ENCODE data around the gene CCDC137. TPM values are rescaled to one million over a fixed set of nuclear protein-coding genes. Genes with fewer than 3 reads are reported as not detected.
A peak's percentile ranks its signal among the peaks of the same experiment; 100 is the strongest.

Gene CCDC137
- total RNA-seq, 2 donors from 2014 or later = 7.3 to 10.8 TPM

DNA sequence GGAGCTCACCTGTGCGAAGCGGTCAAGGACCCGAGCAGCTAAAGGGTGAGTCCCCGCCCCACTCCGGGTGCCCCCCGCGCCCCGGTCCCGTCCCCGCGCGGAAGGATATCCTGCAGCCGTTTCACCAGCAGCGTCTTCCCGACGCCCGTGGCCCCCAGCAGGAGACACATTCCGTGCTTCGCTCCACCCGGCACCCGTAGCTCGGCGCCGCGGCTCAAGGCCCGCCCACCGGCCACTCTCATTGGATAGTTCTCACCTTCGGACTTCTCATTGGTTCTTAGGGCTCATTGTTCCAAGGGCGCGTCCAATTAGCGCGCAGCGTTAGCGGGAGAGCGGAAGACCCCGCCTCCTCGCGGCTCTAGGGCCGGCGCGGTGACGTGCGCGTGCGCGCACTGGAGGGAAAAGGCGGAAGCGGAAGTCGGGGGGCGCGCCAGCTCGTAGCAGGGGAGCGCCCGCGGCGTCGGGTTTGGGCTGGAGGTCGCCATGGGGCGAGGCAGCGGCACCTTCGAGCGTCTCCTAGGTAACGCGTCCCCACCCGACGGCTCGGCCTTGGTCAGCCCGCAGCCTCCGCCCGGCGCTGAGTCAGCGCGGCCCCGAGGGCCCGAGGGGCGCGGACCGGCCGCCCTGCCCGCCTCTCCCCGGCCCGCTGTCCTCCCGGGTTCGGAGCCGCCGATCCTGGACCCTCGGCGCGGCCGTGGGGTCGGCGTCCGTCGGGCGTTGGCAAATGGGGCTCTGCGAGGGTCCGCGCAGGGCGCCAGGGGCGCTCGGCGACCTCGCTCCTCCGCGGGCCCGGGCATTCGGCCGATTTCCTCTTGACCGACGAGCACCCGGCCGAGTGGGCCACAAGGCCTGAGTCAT, 17.3 kb downstream of the CCDC137 start, which contains the start of the genes ARL16 and HGS:
Gene ARL16 (minus strand): TSS at position 214 of the 858 bp plus-strand sequence. CDS start 44 bp downstream, at position 170.
Gene HGS (plus strand): TSS at position 428 of the 858 bp plus-strand sequence. CDS start 56 bp downstream, at position 484.
- ATAC-seq (ENCODE audit: insufficient number of reproducible peaks, low FRiP score, low read depth) = peak; percentile 98
- Histone ChIP-seq H3K9me3 (no peaks in the 10 kb centered on the region), H3K4me3 (peak within 1 kb of the TSS; percentile 93), H3K27me3 (replicated peaks; ENCODE audit: insufficient read depth) (no peaks in the 10 kb centered on the region), H3K27ac (peak within 1 kb of the TSS; percentile 73 to 84), H3K4me1 (ENCODE audit: control insufficient read depth in 1 of 2, low read depth in 2 of 2) (peaks cover 19 to 24% of the 10 kb centered on the region in 2 donors), H3K36me3 (peaks cover 31% of the 10 kb centered on the region)
- no peak for TF ChIP-seq CTCF (IDR thresholded peaks at IDR 0.05)
- peak; percentile 93 for DNase-seq (ENCODE audit: low spot score)

- no peak for DNase-seq (ENCODE audit: low spot score)
- Histone ChIP-seq H3K4me3 (peak overlapping the region; percentile 93), H3K27me3 (replicated peaks; ENCODE audit: insufficient read depth) (no peaks in the 10 kb centered on the region), H3K4me1 (ENCODE audit: control insufficient read depth in 1 of 2, low read depth in 2 of 2) (peaks cover 19 to 24% of the 10 kb centered on the region in 2 donors), H3K9me3 (no peaks in the 10 kb centered on the region), H3K36me3 (peaks cover 38% of the 10 kb centered on the region), H3K27ac (peak overlapping the region; percentile 73 to 84)
- no peak for TF ChIP-seq CTCF (IDR thresholded peaks at IDR 0.05)
- peak; percentile 20 for ATAC-seq (ENCODE audit: insufficient number of reproducible peaks, low FRiP score, low read depth)
These were observed 17.9 kb downstream of the CCDC137 start for GRCh38 chr17:81684442-81684911.

GRCh38 chr17:81685108-81685507, 18.6 kb downstream of the CCDC137 start:
- no peak for ATAC-seq (ENCODE audit: insufficient number of reproducible peaks, low FRiP score, low read depth)
- no peak for TF ChIP-seq CTCF (IDR thresholded peaks at IDR 0.05)
- peaks cover 19 to 24% of the 10 kb centered on the region in 2 donors for H3K4me1 ChIP-seq (ENCODE audit: control insufficient read depth in 1 of 2, low read depth in 2 of 2)
- H3K36me3 ChIP-seq = peaks cover 44% of the 10 kb centered on the region
- H3K27me3 ChIP-seq (replicated peaks; ENCODE audit: insufficient read depth) = no peaks in the 10 kb centered on the region
- H3K27ac ChIP-seq = peak overlapping the region; percentile 73 to 84
- DNase-seq (ENCODE audit: low spot score) = no peak
- H3K4me3 ChIP-seq = peak overlapping the region; percentile 93
- no peaks in the 10 kb centered on the region for H3K9me3 ChIP-seq

DNA sequence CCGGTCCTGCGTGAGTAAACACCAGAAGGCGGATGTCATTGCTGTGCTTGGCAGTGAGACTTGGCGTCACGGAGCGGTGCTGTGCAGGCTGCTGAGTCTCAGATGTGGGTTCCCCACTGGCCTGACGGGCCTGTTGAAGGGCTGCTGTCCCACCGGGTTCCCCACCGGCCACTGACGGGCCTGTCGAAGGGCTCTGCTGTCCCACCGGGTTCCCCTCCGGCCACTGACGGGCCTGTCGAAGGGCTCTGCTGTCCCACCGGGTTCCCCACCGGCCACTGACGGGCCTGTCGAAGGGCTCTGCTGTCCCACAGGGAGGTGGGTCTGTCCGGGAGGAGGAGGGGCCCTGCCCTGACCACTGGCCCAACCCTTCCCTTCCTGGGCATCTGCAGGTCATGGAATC, 20.1 kb downstream of the CCDC137 start:
- peaks cover 19 to 24% of the 10 kb centered on the region in 2 donors for H3K4me1 ChIP-seq (ENCODE audit: control insufficient read depth in 1 of 2, low read depth in 2 of 2)
- no peak for TF ChIP-seq CTCF (IDR thresholded peaks at IDR 0.05)
- H3K27me3 ChIP-seq (replicated peaks; ENCODE audit: insufficient read depth) = no peaks in the 10 kb centered on the region
- H3K4me3 ChIP-seq = no peak overlapping the region
- H3K9me3 ChIP-seq = no peaks in the 10 kb centered on the region
- H3K36me3 ChIP-seq = peaks cover 54% of the 10 kb centered on the region
- no peak overlapping the region for H3K27ac ChIP-seq
- DNase-seq (ENCODE audit: low spot score) = no peak
- ATAC-seq (ENCODE audit: insufficient number of reproducible peaks, low FRiP score, low read depth) = no peak

DNA sequence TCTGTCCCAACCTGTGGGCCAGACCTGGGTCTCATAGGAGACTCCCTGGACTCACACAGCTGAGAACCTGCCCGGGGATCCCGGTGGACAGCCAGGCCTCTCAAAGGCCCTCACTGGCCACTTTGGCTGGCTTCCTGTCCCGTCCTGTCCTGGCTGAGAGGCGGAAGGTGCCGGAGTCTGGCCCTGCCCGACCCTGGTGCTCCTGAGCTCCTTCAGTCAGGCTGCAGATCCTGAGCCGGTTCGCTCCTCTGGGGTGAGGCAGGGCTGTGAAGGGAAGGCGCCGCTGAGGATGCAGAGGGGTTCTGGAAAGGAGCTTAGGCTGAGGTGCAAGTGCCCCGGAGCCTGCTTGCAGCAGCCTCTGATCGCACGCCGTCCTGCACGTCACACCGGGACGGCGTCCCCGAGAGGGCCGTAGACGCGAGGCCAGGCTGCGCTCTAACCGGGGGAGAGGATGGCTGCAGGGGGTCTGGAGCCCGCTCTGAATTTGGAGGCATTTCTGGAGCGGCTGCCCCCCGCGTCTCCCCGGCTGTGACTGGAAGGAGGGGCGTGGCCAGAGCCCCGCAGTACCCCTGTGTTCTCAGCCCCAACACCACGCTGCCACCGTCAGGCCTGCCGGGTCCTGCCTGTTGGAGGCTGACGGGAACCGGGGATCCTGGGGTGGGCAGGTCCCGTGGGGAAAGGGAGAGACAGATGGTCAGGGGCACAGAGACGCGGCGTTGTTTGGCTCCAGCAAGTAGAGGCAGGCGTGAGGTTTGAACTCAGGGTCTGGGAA, 21.4 kb downstream of the CCDC137 start:
- no peaks in the 10 kb centered on the region for H3K27me3 ChIP-seq (replicated peaks; ENCODE audit: insufficient read depth)
- peaks cover 62% of the 10 kb centered on the region for H3K36me3 ChIP-seq
- ATAC-seq (ENCODE audit: insufficient number of reproducible peaks, low FRiP score, low read depth) = no peak
- DNase-seq (ENCODE audit: low spot score) = no peak
- no peak overlapping the region for H3K27ac ChIP-seq
- H3K4me3 ChIP-seq = no peak overlapping the region
- H3K4me1 ChIP-seq (ENCODE audit: control insufficient read depth in 1 of 2, low read depth in 2 of 2) = peaks cover 12 to 16% of the 10 kb centered on the region in 2 donors
- TF ChIP-seq CTCF (IDR thresholded peaks at IDR 0.05) = no peak
- no peaks in the 10 kb centered on the region for H3K9me3 ChIP-seq

Data from thoracic aorta (tissue), 2 donors.